ENCODE results near the gene OR51E1. TPM values are rescaled to one million over a fixed set of nuclear protein-coding genes. Genes with fewer than 3 reads are reported as not detected.

Gene OR51E1, protein sequence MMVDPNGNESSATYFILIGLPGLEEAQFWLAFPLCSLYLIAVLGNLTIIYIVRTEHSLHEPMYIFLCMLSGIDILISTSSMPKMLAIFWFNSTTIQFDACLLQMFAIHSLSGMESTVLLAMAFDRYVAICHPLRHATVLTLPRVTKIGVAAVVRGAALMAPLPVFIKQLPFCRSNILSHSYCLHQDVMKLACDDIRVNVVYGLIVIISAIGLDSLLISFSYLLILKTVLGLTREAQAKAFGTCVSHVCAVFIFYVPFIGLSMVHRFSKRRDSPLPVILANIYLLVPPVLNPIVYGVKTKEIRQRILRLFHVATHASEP
- total RNA-seq = under 1 TPM; 0.22 to 0.63 (median 0.24) TPM
- polyA plus RNA-seq = 0.45 TPM
- long read RNA-seq, donor 1 = 0 reads
- long read RNA-seq, donor 2 = 0 reads
- long read RNA-seq, donor 3 = 0 reads
- long read RNA-seq, donor 4 = 0 reads

DNA sequence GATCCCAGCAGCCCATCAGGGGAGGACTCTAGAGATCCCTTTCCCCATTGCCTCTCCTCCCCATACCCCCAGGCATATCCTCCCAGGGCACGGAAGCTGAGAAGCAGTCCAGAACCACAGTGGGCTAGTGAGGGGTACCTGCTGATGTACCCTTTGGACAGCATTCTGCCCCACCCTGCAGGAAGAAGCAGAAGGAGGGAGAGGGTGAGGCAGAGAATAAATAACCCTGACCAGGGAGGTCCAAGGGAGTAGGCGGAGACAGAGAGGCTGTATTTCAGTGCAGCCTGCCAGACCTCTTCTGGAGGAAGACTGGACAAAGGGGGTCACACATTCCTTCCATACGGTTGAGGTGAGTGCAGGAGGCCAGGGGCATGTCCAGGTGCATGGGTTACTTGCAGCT is at the start of gene OR51E1:
Gene OR51E1, plus strand, starts transcription at position 301 of the 400 bp plus-strand sequence. CDS start 8,545 bp downstream, outside the sequence.
- Histone ChIP-seq H3K27ac (ENCODE audit: low read length) (peak within 1 kb of the TSS; percentile 53), H3K4me1 (ENCODE audit: control insufficient read depth, insufficient read depth, low read length) (no peaks in the 10 kb centered on the region), H3K27me3 (ENCODE audit: control insufficient read depth, insufficient read depth) (no peaks in the 10 kb centered on the region), H3K4me3 (ENCODE audit: low read length) (peak within 1 kb of the TSS; percentile 4), H3K9me3 (ENCODE audit: control insufficient read depth, low read length) (no peaks in the 10 kb centered on the region)
- WGBS = 78% methylated on average over 3 of the region's 3 CpGs
- no peak for DNase-seq
- intact Hi-C loops (cut with DNase I) = no loop called here
- ATAC-seq = no peak

DNA sequence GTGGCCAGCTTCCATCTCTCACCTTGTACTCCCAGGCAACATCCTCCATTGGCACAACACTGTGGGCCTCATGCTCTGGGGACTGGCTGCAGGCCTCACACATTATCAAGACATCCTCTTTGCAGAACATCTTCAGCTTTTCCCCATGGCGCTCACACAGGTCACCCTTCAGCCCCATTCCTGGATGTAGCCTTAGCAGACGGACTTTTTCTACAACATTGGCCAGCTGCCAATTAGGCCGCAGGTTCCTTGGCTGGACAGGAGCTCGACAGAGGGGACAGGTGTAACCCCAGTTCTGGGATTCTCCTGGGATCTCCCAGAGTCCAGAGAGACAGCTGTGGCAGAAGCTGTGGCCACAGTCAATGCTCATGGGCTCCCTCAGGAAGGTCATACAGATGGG is 38.7 kb upstream of the OR51E1 start:
- no peak overlapping the region for H3K27ac ChIP-seq (ENCODE audit: low read length)
- peak in 1 of 3 donors; percentile 33 for DNase-seq
- no peak for ATAC-seq
- H3K4me1 ChIP-seq (ENCODE audit: control insufficient read depth, insufficient read depth, low read length) = peaks cover 2% of the 10 kb centered on the region
- H3K9me3 ChIP-seq (ENCODE audit: control insufficient read depth, low read length) = no peaks in the 10 kb centered on the region
- H3K4me3 ChIP-seq (ENCODE audit: low read length) = no peak overlapping the region
- 92% methylated on average over 4 of the region's 4 CpGs for WGBS
- intact Hi-C loops (cut with DNase I) = no loop called here
- H3K27me3 ChIP-seq (ENCODE audit: control insufficient read depth, insufficient read depth) = no peaks in the 10 kb centered on the region

DNA sequence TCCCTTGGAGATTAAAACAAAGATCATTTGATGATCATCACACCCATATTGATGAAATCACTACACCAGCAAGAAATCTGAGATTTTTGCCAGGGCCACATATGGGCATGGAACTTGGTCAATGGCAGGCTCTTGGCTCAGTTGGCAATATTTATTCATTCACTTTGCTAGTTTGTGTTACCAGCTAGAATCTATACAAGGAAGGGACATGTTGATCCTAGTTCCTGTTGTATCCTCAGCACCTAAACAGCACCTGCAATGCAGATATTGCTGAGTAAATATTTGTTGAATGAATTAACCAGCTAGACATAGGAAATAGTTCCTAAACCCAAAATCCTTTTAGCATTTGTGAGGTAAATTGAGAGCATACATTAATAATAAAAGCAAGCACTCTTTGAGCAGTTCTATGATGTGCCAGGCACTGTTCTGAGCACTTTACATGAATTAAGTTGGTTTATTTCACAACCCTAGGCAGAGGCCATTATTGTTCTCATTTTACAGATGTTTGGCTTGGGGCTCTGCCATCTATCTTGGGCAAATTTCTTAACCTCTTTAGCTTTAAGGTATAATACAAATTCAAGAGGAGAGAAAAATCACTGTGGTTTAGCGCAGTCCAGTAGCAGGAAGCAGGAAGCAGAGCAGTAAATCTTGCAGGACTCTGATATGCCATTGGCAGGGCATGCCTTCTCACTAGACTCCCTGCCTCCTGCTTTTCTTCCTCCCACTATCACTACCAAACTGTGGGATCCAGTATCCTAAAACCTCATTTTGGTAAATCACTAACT is 37.4 kb upstream of the OR51E1 start:
- intact Hi-C loops (cut with DNase I) = no loop called here
- WGBS = 72% methylated on average over 1 of the region's 1 CpG
- no peak for ATAC-seq
- Histone ChIP-seq H3K27ac (ENCODE audit: low read length) (no peak overlapping the region), H3K27me3 (ENCODE audit: control insufficient read depth, insufficient read depth) (no peaks in the 10 kb centered on the region), H3K4me1 (ENCODE audit: control insufficient read depth, insufficient read depth, low read length) (peaks cover 2% of the 10 kb centered on the region), H3K9me3 (ENCODE audit: control insufficient read depth, low read length) (no peaks in the 10 kb centered on the region), H3K4me3 (ENCODE audit: low read length) (peak overlapping the region; percentile 85)
- no peak for DNase-seq

DNA sequence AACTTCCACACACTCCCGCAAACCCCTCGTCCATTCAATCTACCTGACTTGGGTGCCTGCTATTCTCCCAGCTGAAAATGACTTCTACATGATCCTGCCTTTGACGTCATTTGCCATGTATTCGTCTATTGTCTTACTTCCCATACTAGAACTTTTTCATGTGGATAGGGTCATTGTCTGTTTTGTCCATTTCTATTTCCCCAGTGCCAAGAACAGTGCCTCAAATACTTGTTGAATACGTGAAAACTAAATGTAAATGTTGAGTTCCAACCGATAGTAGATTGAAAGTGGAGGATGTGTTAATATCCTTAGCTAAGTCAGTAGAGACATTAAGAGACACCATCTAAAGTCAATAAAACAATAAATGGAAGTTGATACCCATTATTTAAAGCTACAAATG is 36.7 kb upstream of the OR51E1 start:
- DNase-seq = no peak
- 34% methylated on average over 6 of the region's 6 CpGs for WGBS
- Histone ChIP-seq H3K27me3 (ENCODE audit: control insufficient read depth, insufficient read depth) (no peaks in the 10 kb centered on the region), H3K27ac (ENCODE audit: low read length) (no peak overlapping the region), H3K4me3 (ENCODE audit: low read length) (peak overlapping the region; percentile 85), H3K9me3 (ENCODE audit: control insufficient read depth, low read length) (no peaks in the 10 kb centered on the region), H3K4me1 (ENCODE audit: control insufficient read depth, insufficient read depth, low read length) (peaks cover 2% of the 10 kb centered on the region)
- ATAC-seq = no peak
- intact Hi-C loops (cut with DNase I) = no loop called here

DNA sequence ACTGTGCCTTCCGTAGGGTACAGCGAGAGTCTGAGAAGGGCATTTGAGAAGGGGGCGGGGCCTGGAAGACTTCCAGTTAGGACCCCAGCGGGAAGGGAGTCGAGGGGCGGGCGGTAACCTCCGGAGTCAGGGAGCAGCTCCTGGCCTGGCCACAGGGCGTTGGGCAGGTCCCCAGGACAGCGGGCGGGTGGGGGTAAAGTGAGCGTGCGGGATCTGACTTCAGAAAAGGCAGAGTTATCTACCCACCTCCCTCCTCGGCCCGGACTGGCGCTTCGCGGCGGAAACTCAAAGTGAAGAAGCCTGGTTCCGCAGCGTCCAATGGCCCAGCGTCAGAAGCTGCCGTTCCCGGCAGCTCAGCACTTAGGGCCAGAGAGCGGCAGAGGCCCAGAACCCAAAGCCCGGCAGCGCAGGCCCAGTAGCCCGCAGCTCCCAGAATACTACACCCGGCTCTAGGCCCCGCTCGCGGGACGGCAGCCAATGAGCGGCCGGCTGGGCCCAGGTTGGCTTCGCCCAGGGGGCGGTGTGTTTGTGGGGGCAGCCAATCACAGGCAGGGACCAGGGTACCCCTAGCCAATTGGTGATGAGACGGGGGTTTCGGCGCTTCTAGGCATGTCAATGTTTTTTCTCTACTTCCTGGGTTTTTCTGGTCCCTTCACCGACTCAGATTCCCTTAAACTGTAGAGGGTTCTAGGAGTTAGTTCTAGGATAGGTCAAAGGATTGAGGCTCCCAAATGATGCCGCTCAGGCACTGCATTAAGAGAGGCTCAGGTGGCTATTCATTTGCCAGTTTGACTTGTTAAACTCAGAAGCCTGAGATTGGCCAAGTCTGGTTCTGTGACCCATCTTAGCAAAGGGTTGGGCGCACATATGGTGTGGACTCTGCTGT is 35.8 kb upstream of the OR51E1 start, which contains the start of gene TRIM68:
Gene TRIM68, minus strand, starts transcription at position 451 of the 886 bp plus-strand sequence. CDS start 2,727 bp downstream, outside the sequence.
- 4% methylated on average over 43 of the region's 43 CpGs for WGBS
- Histone ChIP-seq H3K27ac (ENCODE audit: low read length) (peak within 1 kb of the TSS; percentile 95), H3K9me3 (ENCODE audit: control insufficient read depth, low read length) (no peaks in the 10 kb centered on the region), H3K27me3 (ENCODE audit: control insufficient read depth, insufficient read depth) (no peaks in the 10 kb centered on the region), H3K4me3 (ENCODE audit: low read length) (peak within 1 kb of the TSS; percentile 85), H3K4me1 (ENCODE audit: control insufficient read depth, insufficient read depth, low read length) (peaks cover 2% of the 10 kb centered on the region)
- DNase-seq (peak; percentile 98 to 99 (median 99)), ATAC-seq (peak; percentile 100)
- intact Hi-C loops (cut with DNase I) = no loop called here

DNA sequence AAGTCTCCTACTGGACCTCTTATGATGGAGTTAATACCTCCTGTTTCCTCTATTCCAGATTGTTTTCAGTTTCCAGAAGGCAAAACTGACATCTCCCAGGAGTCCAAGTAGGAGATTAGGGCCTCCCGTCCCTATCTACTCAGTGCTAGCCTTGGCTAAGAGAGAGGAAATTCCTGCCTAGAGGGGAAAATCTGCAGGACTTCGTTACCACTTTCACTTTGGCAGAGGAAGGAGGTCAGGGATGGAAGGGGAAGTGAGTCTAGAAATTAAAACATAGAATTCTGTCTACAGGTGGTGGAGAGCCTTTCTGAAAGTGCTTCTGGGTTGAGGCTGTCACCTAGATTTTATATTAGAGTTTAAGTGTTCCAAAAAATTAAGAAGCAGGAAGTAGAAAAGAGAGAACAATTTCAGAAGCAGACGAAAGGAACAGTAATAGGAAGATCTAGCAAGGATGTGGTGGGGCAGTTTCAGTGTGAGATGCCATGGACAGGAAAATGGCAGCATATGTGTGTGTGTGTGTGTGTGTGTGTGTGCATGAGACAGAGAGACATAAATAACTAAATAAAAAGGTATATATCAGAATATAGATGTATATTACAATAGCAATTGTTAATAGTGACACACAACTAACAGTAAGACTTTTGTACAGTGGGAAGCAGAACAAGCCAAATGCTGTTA is 33.4 kb upstream of the OR51E1 start:
- peak overlapping the region; percentile 9 for H3K27ac ChIP-seq (ENCODE audit: low read length)
- DNase-seq = no peak

DNA sequence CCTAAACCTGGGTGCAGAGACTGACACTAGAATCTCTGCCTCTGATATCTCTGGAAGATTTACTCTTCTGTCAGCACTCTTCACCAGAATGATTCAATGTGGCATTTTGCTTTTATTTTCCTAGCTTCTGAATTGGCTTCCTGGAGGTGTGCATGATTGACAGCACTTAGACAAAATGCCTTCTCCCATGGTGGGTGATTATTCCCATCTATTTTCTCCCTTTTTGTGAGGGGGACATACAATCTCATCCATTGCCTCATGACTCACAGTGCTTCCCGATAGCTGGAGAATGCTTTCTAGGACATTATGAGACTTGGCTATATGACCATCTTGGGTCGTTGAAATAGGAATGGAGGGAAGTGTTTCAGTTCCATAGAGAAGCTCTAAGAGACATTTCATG is 31.8 kb upstream of the OR51E1 start:
- ATAC-seq (no peak), DNase-seq (no peak)
- no peaks in the 10 kb centered on the region for H3K27me3 ChIP-seq (ENCODE audit: control insufficient read depth, insufficient read depth)
- H3K9me3 ChIP-seq (ENCODE audit: control insufficient read depth, low read length) = no peaks in the 10 kb centered on the region
- no peak overlapping the region for H3K4me3 ChIP-seq (ENCODE audit: low read length)
- H3K4me1 ChIP-seq (ENCODE audit: control insufficient read depth, insufficient read depth, low read length) = peaks cover under 1% of the 10 kb centered on the region
- H3K27ac ChIP-seq (ENCODE audit: low read length) = no peak overlapping the region
- intact Hi-C loops (cut with DNase I) = no loop called here
- WGBS = 89% methylated on average over 2 of the region's 2 CpGs

More for the DNA sequence above, 33.4 kb upstream of the OR51E1 start:
- 6% methylated on average over 3 of the region's 3 CpGs for WGBS
- Histone ChIP-seq H3K4me3 (ENCODE audit: low read length) (peak overlapping the region; percentile 1), H3K4me1 (ENCODE audit: control insufficient read depth, insufficient read depth, low read length) (peaks cover 2% of the 10 kb centered on the region), H3K27me3 (ENCODE audit: control insufficient read depth, insufficient read depth) (no peaks in the 10 kb centered on the region), H3K9me3 (ENCODE audit: control insufficient read depth, low read length) (no peaks in the 10 kb centered on the region)
- intact Hi-C loops (cut with DNase I) = no loop called here
- peak; percentile 18 to 43 for ATAC-seq

DNA sequence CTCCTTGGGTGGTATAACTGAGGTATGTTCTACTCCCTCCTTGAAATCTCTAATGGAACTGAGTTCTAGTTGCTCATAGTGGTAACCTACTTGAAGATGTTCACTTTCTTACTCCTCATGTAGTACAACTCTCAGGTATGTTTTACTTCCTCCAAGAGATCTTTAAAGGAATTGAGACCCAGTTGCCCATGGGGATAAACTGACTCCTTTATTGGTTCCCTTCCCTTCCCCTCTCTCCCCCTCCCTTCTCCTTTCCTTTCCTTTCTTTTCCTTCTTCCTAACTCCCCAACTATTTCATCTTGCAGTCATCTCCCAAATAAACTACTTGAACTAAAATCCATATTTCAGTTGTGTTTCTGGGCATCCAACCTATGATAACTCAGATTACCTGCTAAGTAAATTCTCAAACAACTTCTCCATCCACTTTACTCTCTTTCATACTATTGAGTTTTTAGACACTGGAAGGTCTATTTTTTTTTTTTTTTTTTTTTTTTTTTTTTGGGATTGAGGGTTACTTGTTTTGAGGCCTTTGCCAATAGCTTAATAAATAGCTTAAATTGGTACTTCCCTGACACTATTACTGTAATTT is 27.8 kb upstream of the OR51E1 start:
- Histone ChIP-seq H3K27ac (ENCODE audit: low read length) (no peak overlapping the region), H3K9me3 (ENCODE audit: control insufficient read depth, low read length) (no peaks in the 10 kb centered on the region), H3K4me1 (ENCODE audit: control insufficient read depth, insufficient read depth, low read length) (no peaks in the 10 kb centered on the region), H3K27me3 (ENCODE audit: control insufficient read depth, insufficient read depth) (no peaks in the 10 kb centered on the region), H3K4me3 (ENCODE audit: low read length) (no peak overlapping the region)
- ATAC-seq (no peak), DNase-seq (no peak)
- intact Hi-C loops (cut with DNase I) = no loop called here

DNA sequence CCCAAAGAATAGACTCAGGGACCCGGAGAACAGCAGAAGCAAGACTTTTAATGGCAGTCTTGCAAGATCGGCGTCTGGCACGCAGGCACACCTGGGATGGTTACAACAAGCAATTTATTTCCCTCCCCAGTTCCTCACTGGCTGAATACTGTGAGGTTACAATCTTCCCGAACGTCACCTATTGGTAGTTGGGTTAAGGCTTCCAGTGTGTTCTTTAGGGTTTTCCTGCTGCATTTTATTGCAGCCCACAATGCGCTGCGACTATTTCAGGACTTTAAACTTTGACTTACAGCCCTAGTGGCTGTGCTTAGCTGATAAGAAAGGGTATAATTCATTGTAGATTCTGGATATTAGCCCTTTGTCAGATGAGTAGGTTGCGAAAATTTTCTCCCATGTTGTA is 24.3 kb upstream of the OR51E1 start:
- Histone ChIP-seq H3K4me3 (ENCODE audit: low read length) (no peak overlapping the region), H3K4me1 (ENCODE audit: control insufficient read depth, insufficient read depth, low read length) (no peaks in the 10 kb centered on the region), H3K9me3 (ENCODE audit: control insufficient read depth, low read length) (no peaks in the 10 kb centered on the region), H3K27ac (ENCODE audit: low read length) (no peak overlapping the region), H3K27me3 (ENCODE audit: control insufficient read depth, insufficient read depth) (no peaks in the 10 kb centered on the region)
- ATAC-seq (no peak), DNase-seq (no peak)
- intact Hi-C loops (cut with DNase I) = no loop called here
- WGBS = 83% methylated on average over 9 of the region's 9 CpGs

Measured in right cardiac atrium (tissue), 5 donors.